ENCODE results near the gene LAMC2. TPM values are rescaled to one million over a fixed set of nuclear protein-coding genes. Genes with fewer than 3 reads are reported as not detected.

Gene LAMC2
- total and polyA plus RNA-seq, 2 of the 8 experiments (the other 6 are each of a cell fraction or from before 2014, with no cell fraction given), result 4.6 to 12.9 TPM

- Histone ChIP-seq H2BK20ac (ENCODE audit: low read length) (no peak overlapping the region), H3K18ac (ENCODE audit: extremely low read depth, low read length) (no peak overlapping the region), H4K5ac (ENCODE audit: insufficient read length, low read depth, low read length) (no peak overlapping the region), H3K4me1 (replicated peaks in 1 of 4; ENCODE audit: control insufficient read depth in 3 of 4, insufficient read depth in 4 of 4, low read length in 3 of 4) (no peaks in the 10 kb centered on the region), H3K4ac (replicated peaks; ENCODE audit: insufficient read length, low read depth, low read length) (no peak overlapping the region), H3K27ac (ENCODE audit: low read depth, low read length) (no peak overlapping the region), H2BK120ac (replicated peaks; ENCODE audit: low read depth, low read length) (no peak overlapping the region), H3K9ac (replicated peaks in 1 of 4; ENCODE audit: extremely low read depth in 1 of 4, low read depth in 3 of 4, low read length in 3 of 4) (no peak overlapping the region), H2BK5ac (ENCODE audit: low read depth, low read length) (no peak overlapping the region), H2AFZ (ENCODE audit: low read length) (no peak overlapping the region), H2BK15ac (ENCODE audit: low read length) (no peak overlapping the region), H4K91ac (replicated peaks; ENCODE audit: insufficient read length, low read length) (no peak overlapping the region), H3K9me3 (ENCODE audit: insufficient read depth in 2 of 2, low read depth in 1 of 2, low read length in 1 of 2) (no peaks in the 10 kb centered on the region), H3K4me3 (ENCODE audit: extremely low read depth in 1 of 4, insufficient read depth in 2 of 4, low read depth in 3 of 4, low read length in 4 of 4) (no peak overlapping the region), H4K8ac (ENCODE audit: extremely low read depth, insufficient read depth, low read length) (no peak overlapping the region), H3K14ac (ENCODE audit: insufficient read length) (no peak overlapping the region), H3K23ac (ENCODE audit: insufficient read length) (no peak overlapping the region), H3K4me2 (ENCODE audit: insufficient read depth in 1 of 2, low read depth in 2 of 2, low read length in 2 of 2) (no peak overlapping the region), H3K27me3 (replicated peaks in 1 of 4; ENCODE audit: control insufficient read depth in 3 of 4, extremely low read depth in 1 of 4, insufficient read depth in 3 of 4, low read length in 3 of 4) (no peaks in the 10 kb centered on the region), H3K79me1 (ENCODE audit: low read depth, low read length) (no peaks in the 10 kb centered on the region), H3K56ac (replicated peaks; ENCODE audit: insufficient read length, low read depth, low read length) (no peak overlapping the region), H2AK5ac (ENCODE audit: low read depth, low read length) (no peak overlapping the region), H4K20me1 (replicated peaks in 1 of 2; ENCODE audit: control insufficient read depth in 1 of 2, insufficient read depth in 2 of 2, low read length in 2 of 2) (no peaks in the 10 kb centered on the region), H3K23me2 (ENCODE audit: low read depth, low read length) (no peaks in the 10 kb centered on the region), H3K79me2 (ENCODE audit: control insufficient read depth in 1 of 2, insufficient read depth in 2 of 2, low read length in 2 of 2) (no peaks in the 10 kb centered on the region), H3K36me3 (ENCODE audit: control insufficient read depth in 2 of 4, insufficient read depth in 4 of 4, low read length in 3 of 4) (peaks cover 2 to 34% (median 22%) of the 10 kb centered on the region in 4 experiments; a peak in 7 of 8 replicates), H2BK12ac (ENCODE audit: low read depth, low read length) (no peak overlapping the region)
- WGBS, 2 experiments (ENCODE audit: extremely low coverage in 1 of 2, insufficient coverage in 1 of 2, insufficient read length in 1 of 2, insufficient replicate concordance in 2 of 2, low coverage in 1 of 2, low lambda C conversion rate in 2 of 2, missing lambda C conversion rate in 1 of 2), result 89% methylated on average over 3 of the region's 3 CpGs; no CpG with 5 or more reads in 1 of the 2 experiments
- ChIA-PET POLR2A (ENCODE audit: partially characterized antibody) (no interaction called here), CTCF (ENCODE audit: partially characterized antibody) (interaction anchor here (3.2 kb wide), 1 partner anchor 98 kb away, joined by 10 read pairs; no protein-coding TSS in a partner anchor)
- FAIRE-seq (no peak), DNase-seq (ENCODE audit: low read depth in 1 of 2, low spot score in 2 of 2) (no peak)
- TF ChIP-seq SP4 (IDR thresholded peaks at IDR 0.05; ENCODE audit: low read length) (no peak), PHF8 (conservative IDR thresholded peaks at IDR 0.05; ENCODE audit: low read depth, low read length) (no peak), KDM5A (IDR thresholded peaks at IDR 0.05; ENCODE audit: low read length) (no peak), RAD21 (IDR thresholded peaks at IDR 0.05 in 1 of 2, conservative IDR thresholded peaks at IDR 0.05 in 1 of 2; ENCODE audit: low read depth in 2 of 2, low read length in 2 of 2) (no peak), KDM1A (IDR thresholded peaks at IDR 0.05; ENCODE audit: borderline replicate concordance, low read length) (no peak), ZNF274 (IDR thresholded peaks at IDR 0.05; ENCODE audit: borderline replicate concordance, extremely low read depth, low read length) (no peak), SP1 (IDR thresholded peaks at IDR 0.05; ENCODE audit: low read depth, low read length) (no peak), YY1 (IDR thresholded peaks at IDR 0.05; ENCODE audit: low read depth, low read length) (no peak), FOSL1 (IDR thresholded peaks at IDR 0.05; ENCODE audit: insufficient read depth, low read depth, low read length) (no peak), MAFK (IDR thresholded peaks at IDR 0.05; ENCODE audit: low read depth, low read length) (no peak), SP2 (IDR thresholded peaks at IDR 0.05; ENCODE audit: low read length) (no peak), KDM4A (IDR thresholded peaks at IDR 0.05; ENCODE audit: low read depth, low read length, severe bottlenecking) (no peak), CHD1 (IDR thresholded peaks at IDR 0.05; ENCODE audit: low read depth, low read length) (no peak), ATF2 (IDR thresholded peaks at IDR 0.05; ENCODE audit: low read length) (no peak)
These were observed 48.3 kb upstream of the LAMC2 start for GRCh38 chr1:183137782-183138181.
